Endothelial cell of umbilical vein (primary cell): ENCODE data around the gene YPEL5. TPM values are rescaled to one million over a fixed set of nuclear protein-coding genes. Genes with fewer than 3 reads are reported as not detected.

Experiments used
- BruUV-seq: library from RNA; stranded (reverse); fragments of 400-500 nt; replicated peaks from 2 replicates; lab custom pipeline; 2021; lab: Mats Ljungman, UMichigan
- CTCF ChIA-PET: fragments of 300-600, 350-600 bp; sonication (Branson Sonifier 250); formaldehyde crosslinking; loops from one replicate; lab custom pipeline; 2021; ENCODE audit warnings: antibody characterized with exemption, inconsistent platforms; lab: Charles Lee
- POLR2A ChIA-PET: fragments of 300-600, 350-600 bp; sonication (Branson Sonifier 250); formaldehyde crosslinking; loops from one replicate; lab custom pipeline; 2021; ENCODE audit warnings: antibody characterized with exemption, inconsistent platforms; lab: Charles Lee
- DNase-seq: peaks from one replicate; pipeline ENCODE4 v3.0.0-alpha.2; 2011; ENCODE audit warnings: low read depth, low spot score
- FAIRE-seq: peaks from 2 replicates; lab custom pipeline; 2011; peaks lifted over from hg19 to GRCh38; lab: Jason Lieb, UNC
- H2AFZ ChIP-seq: 2 replicates; pipeline ENCODE4 v1.6.0; 2012; ENCODE audit warnings: low read depth, low read length, control low read depth, inconsistent platforms
- H3K27ac ChIP-seq: 2 replicates; pipeline ENCODE4 v1.5.1; 2011; ENCODE audit warnings: low read depth, mild to moderate bottlenecking, control low read depth, low read length, moderate library complexity; ENCODE audit not compliant: insufficient read depth
- H3K27me3 ChIP-seq, 2 experiments: 2 replicates each; pipeline versions ENCODE4 v1.6.0 to v1.6.1; 2011; ENCODE audit warnings: low read length in 2 of 2, mixed read lengths in 1 of 2; ENCODE audit not compliant: control insufficient read depth in 2 of 2, insufficient read depth in 2 of 2
- H3K36me3 ChIP-seq, 2 experiments: 2 replicates in 1 of 2; 3 replicates in 1 of 2; pipeline ENCODE4 v1.5.1; 2011; ENCODE audit warnings: low read length in 2 of 2, mild to moderate bottlenecking in 1 of 2, moderate library complexity in 1 of 2; ENCODE audit not compliant: control insufficient read depth in 2 of 2, insufficient read depth in 2 of 2; ENCODE audit errors: extremely low read depth in 1 of 2
- H3K4me1 ChIP-seq: 3 replicates; pipeline ENCODE4 v1.5.1; 2011; ENCODE audit warnings: mild to moderate bottlenecking, low read length; ENCODE audit not compliant: control insufficient read depth, insufficient read depth; ENCODE audit errors: extremely low read depth
- H3K4me2 ChIP-seq: 2 replicates; pipeline ENCODE4 v1.6.1; 2011; ENCODE audit warnings: low read length, control low read depth, mixed read lengths; ENCODE audit not compliant: insufficient read depth
- H3K4me3 ChIP-seq, 3 experiments: fragments of 200-600 bp in 1 of 3; sonication (generic), shearing (Covaris generic) in 1 of 3; replicated peaks in 1 of 3; 2 replicates each; pipeline ENCODE4 v1.5.1; 2011 to 2016; ENCODE audit warnings: control low read depth in 3 of 3, low read length in 3 of 3, mild to moderate bottlenecking in 2 of 3, inconsistent platforms in 1 of 3, low read depth in 1 of 3, moderate library complexity in 1 of 3; ENCODE audit not compliant: insufficient read depth in 1 of 3
- H3K79me2 ChIP-seq: 2 replicates; pipeline ENCODE4 v1.6.0; 2012; ENCODE audit warnings: low read length, inconsistent platforms; ENCODE audit not compliant: control insufficient read depth, insufficient read depth
- H3K9ac ChIP-seq: replicated peaks from 2 replicates; pipeline ENCODE3; 2011; ENCODE audit warnings: low read length, control low read depth; ENCODE audit not compliant: insufficient read depth; ENCODE audit errors: extremely low read depth
- H3K9me1 ChIP-seq: replicated peaks from 3 replicates; pipeline ENCODE4 v1.6.0; 2011; ENCODE audit warnings: mild to moderate bottlenecking, low read length; ENCODE audit not compliant: control insufficient read depth, insufficient read depth; ENCODE audit errors: extremely low read depth
- H3K9me3 ChIP-seq: replicated peaks from 2 replicates; pipeline ENCODE4 v1.5.1; 2012; ENCODE audit warnings: low read length, inconsistent platforms; ENCODE audit not compliant: control insufficient read depth, insufficient read depth
- H4K20me1 ChIP-seq: replicated peaks from 2 replicates; pipeline ENCODE3; 2011; ENCODE audit warnings: mild to moderate bottlenecking, low read length; ENCODE audit not compliant: control insufficient read depth, insufficient read depth; ENCODE audit errors: extremely low read depth
- CTCF ChIP-seq, 2 donors: IDR thresholded peaks; 1 replicate in 1 of 2; 2 replicates in 1 of 2; pipeline ENCODE4 v1.5.1; 2011; ENCODE audit warnings: low read length in 2 of 2, mild to moderate bottlenecking in 2 of 2, moderate library complexity in 2 of 2, control low read depth in 1 of 2, inconsistent platforms in 1 of 2, low read depth in 1 of 2; ENCODE audit not compliant: insufficient read depth in 1 of 2; ENCODE audit errors: extremely low read depth in 1 of 2
- EZH2 ChIP-seq: IDR thresholded peaks from 2 replicates; pipeline ENCODE4 v1.6.1; 2012; ENCODE audit warnings: borderline replicate concordance, low read depth, mild to moderate bottlenecking, moderate library complexity, low read length, inconsistent platforms; ENCODE audit not compliant: severe bottlenecking
- FOS ChIP-seq: IDR thresholded peaks from 2 replicates; pipeline ENCODE4 v1.6.1; 2011; ENCODE audit warnings: mild to moderate bottlenecking, low read length, moderate library complexity, borderline replicate concordance; ENCODE audit not compliant: insufficient read depth
- GATA2 ChIP-seq: IDR thresholded peaks from 2 replicates; pipeline ENCODE4 v1.7.0; 2011; ENCODE audit warnings: low read depth, mild to moderate bottlenecking, moderate library complexity, mixed read lengths, low read length; ENCODE audit not compliant: insufficient read length, insufficient read depth
- JUN ChIP-seq: IDR thresholded peaks from 2 replicates; pipeline ENCODE4 v1.6.1; 2011; ENCODE audit warnings: borderline replicate concordance, low read depth; ENCODE audit not compliant: insufficient read length, insufficient read depth
- MAX ChIP-seq: IDR thresholded peaks from 2 replicates; pipeline ENCODE4 v1.6.1; 2011; ENCODE audit not compliant: insufficient read depth, insufficient read length
- MYC ChIP-seq: IDR thresholded peaks from one replicate; pipeline ENCODE4 v1.6.1; 2011; ENCODE audit warnings: mild to moderate bottlenecking, low read depth, low read length
- POLR2A ChIP-seq: IDR thresholded peaks from 2 replicates; pipeline ENCODE4 v1.6.1; 2012; ENCODE audit warnings: low read depth, mild to moderate bottlenecking, control low read depth, low read length
- POLR2AphosphoS5 ChIP-seq: IDR thresholded peaks from 2 replicates; pipeline ENCODE4 v1.6.1; 2012; ENCODE audit warnings: low read depth, mild to moderate bottlenecking, control low read depth, low read length, moderate library complexity; ENCODE audit not compliant: insufficient read depth
- dilution Hi-C: fragments of 300-500 bp; cut with MboI; formaldehyde crosslinking; loops from one replicate; pipeline ENCODE4 v1.15.0; 2019; ENCODE audit warnings: low sequenced_read_pairs; ENCODE audit not compliant: extremely low pct_ligation_motif_present
- intact Hi-C: fragments of 100-400 bp; cut with micrococcal nuclease; formaldehyde crosslinking; loops from one replicate; pipeline ENCODE4 v1.10.0; 2022
- polyA plus RNA-seq, 4 experiments: library from polyadenylated mRNA; depleted of rRNA in 3 of 4; stranded (reverse) in 3 of 4; unstranded in 1 of 4; fragments of >200 nt; gene quantifications; 2 replicates each; pipeline versions ENCODE4 v1.2.1 to v1.2.3, GENCODE V29; 2011 to 2012; ENCODE audit warnings: missing spikeins in 1 of 4
- total RNA-seq: library from RNA; stranded (reverse); gene quantifications from 2 replicates; pipeline ENCODE4 v1.2.3, GENCODE V29; 2021

YPEL5 gene
- total and polyA plus RNA-seq, 2 donors (not counting 3 experiments of a cell fraction or from before 2014, with no cell fraction given) = 49.5 to 62.0 TPM

- no peaks in the 10 kb centered on the region for H4K20me1 ChIP-seq
- intact Hi-C loops (no loop called here), dilution Hi-C loops (no loop called here)
- no peak overlapping the region for H2AFZ ChIP-seq
- no peaks in the 10 kb centered on the region for H3K9me3 ChIP-seq
- no peaks in the 10 kb centered on the region for H3K9me1 ChIP-seq
- H3K4me3 ChIP-seq = no peak overlapping the region
- H3K27me3 ChIP-seq = peaks cover 0 to 2% of the 10 kb centered on the region in 2 experiments
- DNase-seq = no peak
- no peak overlapping the region for H3K9ac ChIP-seq
- H3K4me2 ChIP-seq = no peak overlapping the region
- FAIRE-seq = no peak
- no peaks in the 10 kb centered on the region for H3K36me3 ChIP-seq
- POLR2A ChIA-PET = no interaction called here
- TF ChIP-seq MYC = no peak
- TF ChIP-seq POLR2AphosphoS5 = no peak
- TF ChIP-seq GATA2 = no peak
- TF ChIP-seq CTCF (IDR thresholded peaks at IDR 0.05; ENCODE audit: extremely low read depth in 1 of 2, insufficient read depth in 1 of 2, low read depth in 1 of 2, low read length in 2 of 2) = no peak
- TF ChIP-seq POLR2A = no peak
- no peak for TF ChIP-seq FOS
- TF ChIP-seq JUN = no peak
- TF ChIP-seq EZH2 = no peak
- TF ChIP-seq MAX = no peak
- no peaks in the 10 kb centered on the region for H3K79me2 ChIP-seq
- CTCF ChIA-PET = interaction anchor here (0.5 to 9.8 kb wide), 5 partner anchors 40 to 1129 kb away, joined by 3 to 274 read pairs (median 7); no protein-coding TSS in a partner anchor
- no TSS peak for BruUV-seq
- no peaks in the 10 kb centered on the region for H3K4me1 ChIP-seq
- H3K27ac ChIP-seq = no peak overlapping the region
Measured at GRCh38 chr2:30204281-30204680, 57.5 kb downstream of the YPEL5 start.
